HG02938 (cell line): Measurements from ENCODE around the gene ZNF608.

ENCODE experiments used
- ATAC-seq: cut with Tn5 transposase; IDR thresholded peaks from one replicate; pipeline ENCODE4 v1.9.1; 2021; ENCODE audit warnings: mild to moderate bottlenecking, moderate library complexity; ENCODE audit not compliant: unreplicated experiment

Gene ZNF608, protein sequence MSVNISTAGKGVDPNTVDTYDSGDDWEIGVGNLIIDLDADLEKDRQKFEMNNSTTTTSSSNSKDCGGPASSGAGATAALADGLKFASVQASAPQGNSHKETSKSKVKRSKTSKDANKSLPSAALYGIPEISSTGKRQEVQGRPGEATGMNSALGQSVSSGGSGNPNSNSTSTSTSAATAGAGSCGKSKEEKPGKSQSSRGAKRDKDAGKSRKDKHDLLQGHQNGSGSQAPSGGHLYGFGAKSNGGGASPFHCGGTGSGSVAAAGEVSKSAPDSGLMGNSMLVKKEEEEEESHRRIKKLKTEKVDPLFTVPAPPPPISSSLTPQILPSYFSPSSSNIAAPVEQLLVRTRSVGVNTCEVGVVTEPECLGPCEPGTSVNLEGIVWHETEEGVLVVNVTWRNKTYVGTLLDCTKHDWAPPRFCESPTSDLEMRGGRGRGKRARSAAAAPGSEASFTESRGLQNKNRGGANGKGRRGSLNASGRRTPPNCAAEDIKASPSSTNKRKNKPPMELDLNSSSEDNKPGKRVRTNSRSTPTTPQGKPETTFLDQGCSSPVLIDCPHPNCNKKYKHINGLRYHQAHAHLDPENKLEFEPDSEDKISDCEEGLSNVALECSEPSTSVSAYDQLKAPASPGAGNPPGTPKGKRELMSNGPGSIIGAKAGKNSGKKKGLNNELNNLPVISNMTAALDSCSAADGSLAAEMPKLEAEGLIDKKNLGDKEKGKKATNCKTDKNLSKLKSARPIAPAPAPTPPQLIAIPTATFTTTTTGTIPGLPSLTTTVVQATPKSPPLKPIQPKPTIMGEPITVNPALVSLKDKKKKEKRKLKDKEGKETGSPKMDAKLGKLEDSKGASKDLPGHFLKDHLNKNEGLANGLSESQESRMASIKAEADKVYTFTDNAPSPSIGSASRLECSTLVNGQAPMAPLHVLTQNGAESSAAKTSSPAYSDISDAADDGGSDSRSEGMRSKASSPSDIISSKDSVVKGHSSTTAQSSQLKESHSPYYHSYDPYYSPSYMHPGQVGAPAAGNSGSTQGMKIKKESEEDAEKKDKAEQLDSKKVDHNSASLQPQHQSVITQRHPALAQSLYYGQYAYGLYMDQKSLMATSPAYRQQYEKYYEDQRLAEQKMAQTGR (N-terminal part only)

DNA sequence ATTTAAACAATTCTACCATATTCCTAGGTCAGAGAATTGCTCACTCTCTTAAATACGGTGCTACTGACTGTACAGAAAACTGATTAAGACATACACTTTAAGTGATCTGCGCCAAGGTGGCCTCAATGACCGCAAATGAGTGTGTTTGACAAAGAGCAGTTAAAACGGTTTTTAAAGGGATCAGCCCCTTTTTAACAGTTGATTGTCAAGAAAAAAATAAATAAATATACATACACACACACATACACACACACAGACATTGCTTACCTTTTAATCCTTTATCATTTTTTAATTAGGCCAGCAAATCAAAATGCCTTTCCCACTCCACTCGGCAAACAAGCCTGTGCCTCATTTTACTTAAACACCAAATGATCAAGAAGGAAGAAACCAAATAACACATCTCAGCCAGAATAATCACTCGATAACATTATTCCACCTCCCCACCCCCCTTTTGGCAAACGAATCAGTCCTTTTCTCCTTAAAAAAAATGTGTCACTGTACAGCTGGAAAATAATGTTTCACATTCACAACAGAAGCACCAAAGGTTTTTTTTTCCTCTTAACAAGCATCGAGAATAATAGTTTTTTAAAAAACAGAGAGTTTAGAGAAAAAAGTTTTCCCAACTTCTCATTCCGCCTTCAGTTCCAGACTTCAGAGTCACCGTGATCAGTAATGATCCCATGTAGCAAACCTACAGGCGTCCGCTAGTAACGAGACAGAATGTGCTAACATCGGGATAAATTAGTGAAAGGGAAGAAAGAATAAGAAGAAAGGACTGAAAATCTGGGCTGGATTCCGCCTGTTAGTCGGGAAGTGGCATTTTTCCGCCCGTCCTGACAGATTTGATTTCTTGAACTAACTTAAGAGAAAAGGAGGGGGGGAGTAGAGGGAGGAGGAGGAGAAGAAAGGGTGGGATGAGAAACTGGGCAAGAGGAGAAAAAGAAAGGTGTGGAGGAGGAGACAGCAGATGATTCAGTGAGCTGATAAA lies at the start of gene ZNF608:
ZNF608 (minus strand) TSS at position 712 of the 988 bp plus-strand sequence. CDS start 1,650 bp downstream, outside the sequence.
- ATAC-seq, result no peak

DNA sequence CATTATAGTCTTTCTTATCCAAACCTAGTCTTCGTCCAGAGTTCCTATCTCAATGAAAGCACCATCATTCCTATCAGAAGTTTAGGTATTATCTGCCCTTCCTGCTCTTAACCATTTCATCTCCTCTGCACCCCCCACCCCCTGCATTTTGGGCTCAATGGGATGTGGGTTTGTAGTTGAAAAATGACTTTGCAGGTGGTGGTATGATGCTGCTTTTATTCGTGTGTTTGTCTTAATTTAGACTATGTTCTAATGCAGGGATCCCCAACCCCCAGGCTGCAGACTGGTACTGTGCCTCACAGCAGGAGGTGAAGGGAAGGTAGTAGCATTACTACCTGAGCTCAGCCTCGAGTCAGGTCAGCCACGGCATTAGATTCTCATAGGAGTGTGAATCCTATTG lies 49.4 kb upstream of the ZNF608 start:
- ATAC-seq, result no peak

DNA sequence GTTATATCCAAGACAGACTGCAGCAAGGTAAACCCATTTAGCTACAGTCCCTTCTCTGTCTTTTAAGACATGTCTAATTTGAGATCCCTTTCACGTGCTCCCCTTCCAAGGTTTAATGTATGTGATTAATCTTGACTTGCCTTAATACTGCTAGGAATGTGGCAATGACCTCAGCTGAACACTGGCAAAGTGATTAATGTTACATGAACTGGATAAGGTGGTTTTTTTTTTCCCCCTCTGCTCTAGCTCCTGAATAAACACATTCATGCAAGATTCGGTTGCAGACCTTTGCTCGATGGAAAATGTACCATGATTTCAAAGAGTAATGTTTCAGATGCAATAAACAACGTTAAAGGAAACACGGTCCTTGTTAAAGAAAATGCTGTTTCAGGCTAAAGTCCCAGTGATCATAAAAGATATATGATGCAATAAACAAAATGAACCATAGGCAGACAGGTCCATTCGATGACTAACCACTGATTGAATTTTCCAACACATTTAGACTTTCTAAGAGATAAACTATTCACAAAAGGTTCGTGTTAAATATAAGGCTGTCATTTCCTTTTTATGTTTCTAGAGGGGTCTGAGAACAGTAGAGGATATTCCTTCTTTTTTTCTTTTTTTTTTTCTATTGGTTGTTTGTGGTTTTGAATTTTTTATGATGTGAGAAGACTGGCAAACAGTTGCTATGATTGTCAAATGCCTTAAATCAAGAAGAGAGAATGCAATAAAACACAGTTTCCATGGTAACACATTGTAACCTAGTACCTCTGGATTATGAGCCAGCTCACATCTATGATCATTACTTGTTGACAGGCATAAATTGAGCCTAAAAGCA lies 44.7 kb upstream of the ZNF608 start:
- ATAC-seq, result no peak

DNA sequence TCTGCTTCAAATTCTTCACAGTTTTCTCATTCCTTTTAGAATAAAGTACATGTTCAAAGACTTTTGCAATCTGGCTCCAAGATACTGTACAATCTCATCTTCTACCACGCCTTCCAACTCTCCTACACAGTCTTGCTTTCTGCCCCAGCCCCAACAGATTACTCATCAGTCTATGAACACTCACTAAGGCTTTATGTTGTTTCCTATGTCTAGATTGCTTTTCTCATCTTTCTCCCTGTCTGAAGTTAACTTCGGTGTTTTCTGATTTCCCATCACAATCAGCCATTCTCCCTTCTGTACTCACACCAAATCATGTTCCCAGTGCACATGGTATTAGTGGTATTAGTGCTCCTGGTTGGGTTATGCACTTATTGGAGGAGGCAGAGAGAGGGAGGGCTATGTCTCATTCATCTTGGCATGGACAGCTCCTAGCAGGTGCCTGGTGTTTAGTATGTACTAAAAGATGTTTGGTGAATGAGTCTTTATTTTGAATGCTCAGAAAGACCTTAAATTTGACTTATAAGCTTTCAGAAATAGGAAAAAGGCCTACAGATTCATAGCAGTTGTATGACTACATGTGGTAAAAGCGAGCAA lies 44.0 kb upstream of the ZNF608 start:
- ATAC-seq, result no peak

DNA sequence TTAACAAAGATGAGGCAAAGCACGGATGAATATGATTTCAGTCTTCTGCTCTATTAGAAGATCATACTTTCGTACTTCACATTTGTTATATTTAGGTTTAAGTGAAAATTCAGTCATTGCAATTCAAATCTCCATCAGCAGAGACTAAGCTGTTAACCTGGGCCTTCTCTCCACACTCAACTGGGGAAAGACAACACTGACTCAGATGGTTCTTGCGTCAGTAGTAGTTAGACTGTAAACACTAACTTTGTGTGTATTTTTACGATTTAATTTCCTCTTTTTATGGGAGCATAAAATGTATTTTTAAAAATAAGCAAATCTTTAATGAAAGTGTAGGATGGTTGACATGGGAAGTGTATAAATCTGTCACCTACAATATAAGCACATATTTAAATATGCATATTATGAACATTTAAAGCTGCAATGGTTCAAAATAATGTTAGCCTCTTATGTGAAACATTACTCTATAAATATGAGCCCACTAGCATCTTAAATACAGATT lies 42.7 kb upstream of the ZNF608 start:
- no peak for ATAC-seq

DNA sequence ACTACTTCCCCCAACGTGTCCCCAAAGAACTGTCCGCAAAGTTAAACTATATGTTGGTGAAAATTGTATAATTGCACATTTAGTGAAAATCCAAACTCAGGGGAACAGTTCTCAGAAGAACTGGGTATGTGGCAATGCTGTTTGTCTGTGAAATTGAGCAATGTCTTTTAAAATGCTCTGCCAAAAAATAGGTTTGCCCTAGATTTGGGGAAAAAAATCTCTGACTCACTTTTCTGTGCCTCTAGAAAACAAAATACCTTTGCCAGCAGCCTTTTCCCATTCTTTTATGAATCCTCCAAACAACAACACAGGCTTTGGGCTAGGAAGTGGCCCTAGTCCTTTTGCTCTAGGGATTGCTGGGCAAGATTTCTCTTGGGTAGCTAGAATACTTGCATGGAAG lies 37.4 kb upstream of the ZNF608 start:
- ATAC-seq, result no peak

DNA sequence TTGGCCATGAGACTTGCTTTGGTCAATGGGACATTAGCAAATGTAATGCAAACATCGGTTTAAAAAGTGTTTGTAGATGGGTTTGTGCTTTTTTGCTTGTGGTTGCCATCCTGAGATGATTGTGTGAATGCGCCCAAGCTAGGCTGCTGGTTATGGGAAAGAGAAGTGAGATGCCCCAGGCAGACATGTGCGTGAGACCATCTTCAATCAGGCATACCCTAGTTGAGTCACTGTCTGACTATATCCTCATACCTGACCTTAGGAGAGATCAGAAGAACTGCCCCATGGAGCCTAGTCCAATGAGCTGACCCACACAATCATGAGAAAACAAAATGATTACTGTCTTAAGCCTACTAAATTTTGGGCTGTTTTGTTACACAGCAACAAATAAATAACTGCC lies 36.8 kb upstream of the ZNF608 start:
- no peak for ATAC-seq

DNA sequence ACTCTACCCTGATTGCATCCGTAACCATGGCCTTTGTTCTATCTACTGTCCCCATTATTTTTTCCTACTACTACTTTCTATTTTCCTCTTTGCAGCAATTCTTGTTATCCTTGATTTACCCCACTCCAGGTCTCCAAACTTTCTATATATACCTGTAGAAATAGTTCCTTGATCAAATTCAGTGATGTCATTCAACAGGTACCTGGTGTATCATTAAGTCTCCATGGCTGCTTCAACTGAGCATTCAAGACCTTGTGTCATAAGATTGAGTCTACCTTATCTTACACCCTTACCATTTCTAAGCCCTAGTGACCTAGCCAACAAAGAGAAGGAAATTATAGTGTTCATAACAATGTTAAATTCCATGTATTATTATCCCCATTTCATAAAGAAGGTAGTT lies 35.8 kb upstream of the ZNF608 start:
- no peak for ATAC-seq

DNA sequence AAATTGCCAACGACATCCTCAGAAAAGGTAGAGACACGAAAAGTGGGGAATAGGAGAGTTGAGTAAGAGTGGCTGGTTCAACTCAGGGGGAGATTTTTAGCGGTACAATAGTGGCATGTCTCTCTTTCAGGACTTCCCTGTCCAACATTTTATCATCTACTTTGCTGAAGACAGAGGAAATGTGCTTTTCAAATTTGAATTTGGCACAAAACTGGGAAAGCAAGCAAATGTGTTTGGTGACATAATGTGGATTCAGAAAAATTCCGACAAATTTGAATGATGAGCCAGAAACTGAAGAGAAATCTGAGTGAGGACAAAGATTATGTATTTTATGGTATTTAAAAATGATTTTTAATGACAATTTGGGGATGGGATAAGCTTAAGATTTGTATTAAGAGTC lies 33.6 kb upstream of the ZNF608 start:
- ATAC-seq, result no peak

DNA sequence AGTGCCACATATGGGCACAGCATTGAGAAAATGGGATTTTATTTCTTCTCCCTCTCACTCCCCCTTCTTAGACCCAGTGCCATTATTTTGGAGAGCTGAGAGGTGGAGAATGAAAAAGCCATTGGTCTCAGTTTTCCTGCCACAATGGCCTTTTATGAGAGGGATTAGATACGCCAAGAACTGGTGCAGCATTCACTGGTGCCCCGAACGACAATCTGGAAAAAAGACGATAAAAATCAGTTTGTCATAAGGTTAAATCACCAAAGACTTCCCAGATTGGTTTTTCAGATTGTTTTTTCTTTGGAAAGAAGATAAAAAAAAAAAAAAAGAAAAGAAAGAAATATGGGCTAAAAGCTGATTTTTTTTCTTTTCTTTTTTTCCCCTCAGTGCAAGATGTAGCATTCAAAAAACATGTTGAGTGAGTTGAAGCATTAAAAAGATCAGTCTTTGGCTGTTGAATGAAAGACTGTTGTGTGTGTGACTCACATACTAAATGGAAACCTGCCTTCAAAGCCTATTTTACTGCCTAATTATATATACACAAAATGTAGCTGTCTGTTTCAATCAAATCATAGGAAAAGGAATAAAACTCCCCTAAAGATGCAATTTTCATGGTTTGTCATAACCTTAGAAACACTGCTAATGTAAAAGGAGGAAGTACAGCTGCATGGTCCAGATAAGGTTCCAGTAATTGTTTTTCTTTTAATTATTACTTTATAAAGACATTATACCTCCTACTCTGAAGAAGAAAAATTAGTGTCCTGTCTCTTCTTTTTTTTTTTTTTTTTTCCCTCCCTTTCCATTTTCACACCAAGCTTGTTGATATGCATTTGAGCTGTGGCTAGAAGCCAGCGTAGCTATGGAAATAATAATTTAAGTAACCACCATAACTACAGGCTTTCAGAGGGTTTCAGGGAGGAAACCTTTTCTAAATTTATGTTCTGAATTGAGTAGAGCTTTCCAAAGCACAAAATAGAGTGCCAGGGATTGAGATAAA lies 27.2 kb upstream of the ZNF608 start:
- ATAC-seq, result no peak

DNA sequence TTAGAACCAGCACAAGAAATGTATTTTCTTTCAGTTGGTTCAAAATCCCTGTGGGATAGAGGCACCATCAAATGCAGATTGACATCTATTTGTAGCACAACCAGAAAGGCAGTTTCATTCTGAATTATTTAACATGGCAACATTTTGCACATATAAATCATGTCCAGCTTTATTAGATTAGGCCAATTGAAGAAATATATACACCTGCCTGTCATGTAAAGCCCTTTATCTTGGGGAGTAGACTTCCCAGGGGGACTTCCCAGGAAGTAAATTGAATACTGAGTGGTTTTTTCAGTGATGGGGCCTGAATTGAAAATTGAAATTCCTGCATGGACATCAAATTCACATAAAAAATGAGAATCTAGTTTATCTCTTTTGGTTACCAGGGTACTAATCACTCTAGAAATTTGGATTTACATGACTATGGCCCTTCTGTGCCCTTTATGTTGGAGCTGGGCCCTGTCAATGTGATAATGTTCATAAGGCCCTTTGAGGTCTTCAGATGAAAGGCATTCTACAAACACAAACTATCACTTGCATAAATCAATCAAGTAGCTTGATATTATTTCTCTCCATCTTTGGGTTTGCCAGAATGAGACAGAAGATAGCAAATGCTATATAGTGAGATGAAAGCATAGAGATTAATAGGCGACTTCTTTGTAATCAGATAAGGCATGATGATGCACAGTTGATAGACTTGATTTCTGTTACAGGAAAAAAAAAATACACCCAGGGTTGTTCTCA lies 26.2 kb upstream of the ZNF608 start:
- ATAC-seq, result no peak

DNA sequence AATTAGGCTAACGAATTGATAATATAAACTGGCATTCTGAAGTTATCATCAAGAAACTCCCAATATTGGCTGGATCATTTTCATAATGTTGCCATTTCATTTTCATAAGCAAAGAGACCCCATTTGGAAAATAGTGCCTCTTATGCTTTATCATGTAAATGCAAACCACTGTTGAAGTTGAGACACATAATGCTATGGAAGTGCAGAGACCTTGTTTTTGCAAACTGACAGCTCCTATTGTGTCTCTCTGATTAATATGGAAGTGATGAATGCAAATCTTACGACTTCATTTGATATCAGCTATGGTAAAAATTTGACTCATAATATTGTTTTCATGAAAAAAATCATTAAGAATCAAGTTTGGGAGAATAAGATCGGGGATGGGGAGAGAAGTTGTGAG lies 25.3 kb upstream of the ZNF608 start:
- no peak for ATAC-seq

DNA sequence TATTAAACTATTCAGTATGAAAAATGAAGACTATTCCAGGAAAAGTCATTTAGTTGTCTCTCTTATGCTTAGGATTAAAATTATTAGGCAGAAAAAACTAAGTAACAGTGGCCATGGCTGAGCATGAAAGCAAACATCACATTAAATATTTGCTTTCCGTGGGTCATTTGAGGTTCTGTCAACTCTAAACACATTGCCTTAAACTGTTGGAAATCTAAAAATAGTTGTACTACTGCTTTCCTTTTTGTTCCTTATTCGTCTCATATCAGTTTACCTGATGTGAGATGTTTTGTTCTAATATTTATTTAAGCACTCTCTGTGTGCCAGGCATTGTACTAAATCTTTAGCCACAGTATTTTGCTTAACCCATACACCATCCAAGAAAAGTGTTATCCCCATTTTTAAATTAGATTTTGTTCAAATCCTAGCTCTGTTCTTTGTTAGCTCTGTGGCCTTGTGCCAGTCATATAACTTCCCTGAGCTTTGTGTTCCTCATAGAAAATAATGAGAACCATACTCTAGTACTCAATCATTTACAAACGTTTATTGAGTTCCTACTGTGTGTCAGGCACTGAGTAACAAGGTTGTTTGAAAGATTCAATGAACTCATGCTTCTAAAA lies 18.7 kb upstream of the ZNF608 start:
- no peak for ATAC-seq

DNA sequence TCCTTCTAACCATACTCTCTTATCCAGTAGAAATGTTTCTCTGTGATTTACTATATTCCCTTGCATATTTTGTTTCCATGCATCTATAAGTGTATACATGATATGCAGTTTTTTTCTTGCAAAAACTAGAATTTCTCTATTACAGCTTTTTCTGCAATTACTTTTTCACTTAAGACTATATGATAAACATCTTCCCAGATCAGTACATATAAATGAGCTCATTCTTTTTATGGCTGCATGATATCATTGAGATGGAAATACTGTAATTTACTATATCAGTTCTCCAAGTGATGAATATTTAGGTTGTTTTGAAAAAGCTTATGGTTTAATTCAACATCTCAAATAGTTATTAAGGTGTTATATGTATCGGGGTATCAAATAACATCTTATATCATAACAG lies 18.1 kb upstream of the ZNF608 start:
- no peak for ATAC-seq

DNA sequence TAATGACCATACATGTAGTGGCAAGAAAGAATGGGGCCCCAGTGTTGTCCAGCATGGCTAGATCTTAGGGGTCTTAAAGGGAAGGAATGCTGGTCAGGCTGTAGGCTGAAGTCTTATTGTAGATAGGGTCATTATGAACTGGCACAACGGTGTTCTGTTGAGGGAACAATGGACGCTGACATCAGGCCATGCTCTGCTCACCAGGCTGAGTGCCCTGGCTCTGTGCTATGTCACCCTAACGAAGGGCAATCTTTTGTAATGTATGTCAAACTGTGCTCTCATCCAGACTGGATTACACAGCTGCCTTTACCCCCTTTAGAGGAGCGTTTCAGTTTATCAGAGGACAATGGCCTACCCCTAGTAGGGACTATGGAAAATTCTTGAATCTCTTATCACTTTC lies 14.6 kb upstream of the ZNF608 start:
- no peak for ATAC-seq

DNA sequence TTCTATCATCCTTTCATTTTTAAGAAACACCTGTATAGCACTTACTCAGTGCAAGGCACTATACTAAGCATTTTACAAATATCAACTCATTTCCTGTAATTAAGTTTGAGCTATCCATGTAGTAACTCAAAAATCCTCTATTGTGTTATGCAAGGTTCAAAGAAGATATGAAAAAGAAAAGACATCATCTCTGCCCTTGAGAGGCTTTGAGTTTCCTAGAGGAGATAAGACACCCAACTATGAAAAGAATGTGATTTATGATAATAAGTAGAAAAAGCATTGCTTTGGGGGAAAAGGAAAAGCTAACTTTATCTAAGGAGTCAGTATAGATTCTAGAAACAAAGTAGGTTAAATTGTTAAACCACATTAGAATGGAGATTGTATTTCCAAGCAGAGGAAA lies 14.2 kb upstream of the ZNF608 start:
- ATAC-seq, result no peak

DNA sequence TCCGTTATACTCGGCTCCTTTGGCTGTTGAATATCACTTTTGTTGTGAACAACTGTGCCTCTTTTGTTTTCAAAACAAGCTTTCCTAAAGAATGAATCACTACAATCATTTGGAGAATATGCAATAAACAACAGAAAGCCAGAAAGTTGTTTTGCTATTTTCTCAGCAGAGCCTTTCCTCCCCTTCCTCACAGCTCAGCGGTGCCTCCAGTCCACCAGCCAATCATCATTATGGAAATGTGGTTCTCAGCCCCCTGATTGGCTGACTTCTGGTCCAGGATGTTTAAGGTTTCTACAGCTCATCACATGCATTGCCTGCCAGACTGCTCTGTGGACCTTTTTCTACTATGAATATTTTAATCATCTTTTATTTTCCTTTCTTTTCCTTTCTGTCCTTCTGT lies 9.1 kb upstream of the ZNF608 start:
- no peak for ATAC-seq
